ENCODE data around the gene SLC30A5. TPM values are rescaled to one million over a fixed set of nuclear protein-coding genes. Genes with fewer than 3 reads are reported as not detected.

Gene SLC30A5
- polyA plus RNA-seq, 1 experiment: 47.4 TPM

DNA sequence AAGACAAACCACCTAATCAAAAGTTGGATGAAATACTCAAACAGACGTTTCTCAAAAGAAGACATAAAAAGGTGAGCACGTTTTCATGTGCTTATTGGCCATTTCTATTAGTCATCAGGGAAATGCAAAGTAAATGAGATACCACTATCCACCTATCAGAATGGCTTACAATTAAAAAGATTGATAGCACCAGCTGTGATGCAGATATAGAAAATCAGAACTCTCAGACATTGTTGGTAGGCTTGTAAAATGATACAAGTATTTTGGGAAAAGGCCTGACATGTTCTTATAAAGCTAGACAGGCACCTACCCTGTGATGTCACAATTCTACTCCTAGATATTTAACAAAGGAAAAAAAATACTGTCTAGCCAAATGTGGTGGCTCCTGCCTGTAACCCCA, 44.0 kb upstream of the SLC30A5 start:
- TF ChIP-seq, protein P1, sequence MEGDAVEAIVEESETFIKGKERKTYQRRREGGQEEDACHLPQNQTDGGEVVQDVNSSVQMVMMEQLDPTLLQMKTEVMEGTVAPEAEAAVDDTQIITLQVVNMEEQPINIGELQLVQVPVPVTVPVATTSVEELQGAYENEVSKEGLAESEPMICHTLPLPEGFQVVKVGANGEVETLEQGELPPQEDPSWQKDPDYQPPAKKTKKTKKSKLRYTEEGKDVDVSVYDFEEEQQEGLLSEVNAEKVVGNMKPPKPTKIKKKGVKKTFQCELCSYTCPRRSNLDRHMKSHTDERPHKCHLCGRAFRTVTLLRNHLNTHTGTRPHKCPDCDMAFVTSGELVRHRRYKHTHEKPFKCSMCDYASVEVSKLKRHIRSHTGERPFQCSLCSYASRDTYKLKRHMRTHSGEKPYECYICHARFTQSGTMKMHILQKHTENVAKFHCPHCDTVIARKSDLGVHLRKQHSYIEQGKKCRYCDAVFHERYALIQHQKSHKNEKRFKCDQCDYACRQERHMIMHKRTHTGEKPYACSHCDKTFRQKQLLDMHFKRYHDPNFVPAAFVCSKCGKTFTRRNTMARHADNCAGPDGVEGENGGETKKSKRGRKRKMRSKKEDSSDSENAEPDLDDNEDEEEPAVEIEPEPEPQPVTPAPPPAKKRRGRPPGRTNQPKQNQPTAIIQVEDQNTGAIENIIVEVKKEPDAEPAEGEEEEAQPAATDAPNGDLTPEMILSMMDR (IDR thresholded peaks at IDR 0.05; ENCODE audit: insufficient read depth, low read depth, low read length): no peak
- no peaks in the 10 kb centered on the region for H3K36me3 ChIP-seq (ENCODE audit: control insufficient read depth, insufficient read depth, low read length)
- POLR2A ChIA-PET: no interaction called here
- no peak for DNase-seq (ENCODE audit: low read depth)
- H3K27me3 ChIP-seq (ENCODE audit: control insufficient read depth, insufficient read depth, low read length): no peaks in the 10 kb centered on the region
- CTCF ChIA-PET: interaction anchor here (1.7 kb wide), 1 partner anchor 44 kb away, joined by 8 read pairs; the partner anchor contains the start of gene SLC30A5
- no peak overlapping the region for H3K4me3 ChIP-seq (ENCODE audit: low read depth, low read length)

DNA sequence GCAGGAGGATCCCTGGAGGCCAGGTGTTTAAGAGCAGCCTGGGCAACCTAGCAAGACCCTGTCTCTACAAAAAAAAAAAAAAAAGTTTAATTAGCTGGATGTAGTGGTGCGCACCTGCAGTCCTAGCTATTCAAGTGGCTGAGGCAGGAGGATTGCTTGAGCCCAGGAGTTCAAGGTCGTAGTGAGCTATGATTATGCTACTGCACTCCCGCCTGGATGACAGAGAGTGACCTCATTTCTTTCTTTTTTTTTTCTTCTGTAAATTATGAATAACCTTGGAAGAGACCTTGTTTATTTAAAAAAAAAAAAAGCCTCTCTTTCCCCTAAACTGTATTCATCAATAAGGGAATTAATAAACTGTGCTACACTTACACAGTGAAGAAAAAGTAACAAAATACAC, 43.6 kb upstream of the SLC30A5 start:
- Histone ChIP-seq H3K27me3 (ENCODE audit: control insufficient read depth, insufficient read depth, low read length) (no peaks in the 10 kb centered on the region), H3K4me3 (ENCODE audit: low read depth, low read length) (no peak overlapping the region), H3K36me3 (ENCODE audit: control insufficient read depth, insufficient read depth, low read length) (no peaks in the 10 kb centered on the region)
- ChIA-PET CTCF (interaction anchor here (0.6 to 1.7 kb wide), 2 partner anchors 43 to 213 kb away, joined by 6 to 8 read pairs; partner anchors contain the start of gene SLC30A5), POLR2A (no interaction called here)
- DNase-seq (ENCODE audit: low read depth): no peak
- TF ChIP-seq, protein P1 (IDR thresholded peaks at IDR 0.05; ENCODE audit: insufficient read depth, low read depth, low read length): no peak

DNA sequence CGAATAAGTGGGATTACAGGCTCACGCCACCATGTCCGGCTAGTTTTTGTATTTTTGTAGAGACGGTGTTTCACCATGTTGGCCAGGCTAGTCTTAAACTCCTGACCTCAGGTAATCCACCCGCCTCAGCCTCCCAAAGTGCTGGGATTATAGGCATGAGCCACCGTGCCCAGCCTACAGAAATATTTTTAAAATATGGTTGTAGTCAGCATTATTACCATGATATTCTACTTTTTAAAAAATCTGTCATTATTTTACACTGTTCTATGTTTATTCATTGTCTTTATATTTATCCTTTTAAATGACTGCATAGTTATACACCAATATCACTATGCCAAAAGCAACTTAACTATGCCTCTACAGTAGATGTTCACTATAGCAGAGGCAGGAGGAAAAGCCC, 41.6 kb upstream of the SLC30A5 start:
- Histone ChIP-seq H3K36me3 (ENCODE audit: control insufficient read depth, insufficient read depth, low read length) (no peaks in the 10 kb centered on the region), H3K4me3 (ENCODE audit: low read depth, low read length) (no peak overlapping the region), H3K27me3 (ENCODE audit: control insufficient read depth, insufficient read depth, low read length) (no peaks in the 10 kb centered on the region)
- CTCF ChIA-PET: no interaction called here
- no peak for DNase-seq (ENCODE audit: low read depth)
- TF ChIP-seq, protein P1 (IDR thresholded peaks at IDR 0.05; ENCODE audit: insufficient read depth, low read depth, low read length): no peak
- POLR2A ChIA-PET: no interaction called here

DNA sequence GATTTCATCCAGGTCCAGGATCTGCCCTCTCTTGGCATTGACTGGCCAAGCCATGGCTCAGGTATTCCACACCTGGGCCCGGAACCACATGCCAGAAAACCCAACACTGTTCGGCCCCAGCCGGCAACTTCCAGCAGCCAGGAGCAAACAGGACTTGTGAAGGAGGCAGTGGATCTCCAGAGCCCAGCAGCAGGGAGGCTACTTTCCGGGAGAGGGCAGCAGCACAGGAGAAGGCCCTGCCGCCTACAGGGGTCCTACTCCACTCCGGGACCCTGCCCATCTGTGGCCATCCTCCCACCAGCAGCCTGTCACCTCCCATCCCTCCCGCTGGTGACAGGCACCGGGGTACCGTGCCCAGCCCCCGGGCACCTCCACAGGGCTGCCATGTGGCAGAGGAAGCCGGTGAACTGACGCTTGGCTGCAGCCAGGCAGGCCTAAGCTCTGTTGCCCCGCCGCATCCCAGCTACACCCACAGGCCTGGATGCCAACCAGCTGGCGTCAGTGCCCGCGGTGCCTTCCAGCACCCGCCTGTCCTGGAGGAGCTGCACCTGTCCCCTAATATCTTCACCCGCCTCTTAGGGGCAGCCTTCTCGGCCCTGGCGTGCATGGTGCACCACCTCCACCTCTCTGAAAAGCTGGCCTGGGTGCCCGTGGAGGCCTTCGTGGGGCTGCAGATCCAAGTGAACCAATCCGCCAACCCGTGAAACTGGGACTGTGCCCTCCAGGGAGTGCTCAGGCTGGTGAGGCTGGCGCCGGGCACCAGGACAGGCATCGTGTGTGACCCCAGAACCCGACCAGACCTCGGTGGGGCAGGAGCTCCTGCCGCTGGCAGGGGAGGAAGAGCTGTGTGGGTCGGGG, 18.9 kb upstream of the SLC30A5 start:
- DNase-seq (ENCODE audit: low read depth): no peak
- TF ChIP-seq, protein P1 (IDR thresholded peaks at IDR 0.05; ENCODE audit: insufficient read depth, low read depth, low read length): no peak
- ChIA-PET CTCF (interaction anchor here (1.1 kb wide), 1 partner anchor 18 kb away, joined by 3 read pairs; no protein-coding TSS in a partner anchor), POLR2A (no interaction called here)
- Histone ChIP-seq H3K36me3 (ENCODE audit: control insufficient read depth, insufficient read depth, low read length) (no peaks in the 10 kb centered on the region), H3K27me3 (ENCODE audit: control insufficient read depth, insufficient read depth, low read length) (no peaks in the 10 kb centered on the region), H3K4me3 (ENCODE audit: low read depth, low read length) (no peak overlapping the region)

DNA sequence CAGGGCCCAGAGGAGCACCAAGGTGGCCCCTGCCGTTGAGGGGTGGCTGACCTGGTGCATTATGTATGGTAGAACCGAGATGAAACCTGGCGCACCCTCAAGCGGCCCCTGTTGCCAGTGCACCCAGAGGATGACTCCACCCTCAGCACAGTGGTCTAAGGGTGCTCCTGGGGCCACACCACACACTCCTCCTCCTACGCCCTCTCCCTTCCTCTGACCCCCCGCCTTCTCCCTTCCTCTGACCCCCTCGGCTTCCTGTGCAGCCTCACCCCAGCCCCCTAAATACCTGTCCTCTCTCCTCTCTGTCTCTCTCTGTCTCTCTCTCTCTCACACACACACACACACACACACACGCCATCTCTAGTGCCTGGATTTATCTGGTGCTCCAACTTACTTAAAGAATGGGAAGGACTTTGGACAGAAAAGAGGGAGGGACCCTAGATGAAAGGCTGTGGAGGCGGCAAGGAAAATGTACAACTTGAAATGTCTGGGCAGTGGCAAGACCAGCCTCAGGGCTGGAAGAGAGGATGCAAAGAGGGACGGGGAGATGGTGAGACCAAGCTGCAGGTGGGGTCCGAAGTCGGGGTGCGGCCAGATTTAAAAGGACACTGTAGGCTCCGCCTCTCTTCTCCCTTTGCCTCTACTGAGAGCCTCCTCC, 18.2 kb upstream of the SLC30A5 start:
- H3K36me3 ChIP-seq (ENCODE audit: control insufficient read depth, insufficient read depth, low read length): no peaks in the 10 kb centered on the region
- H3K27me3 ChIP-seq (ENCODE audit: control insufficient read depth, insufficient read depth, low read length): no peaks in the 10 kb centered on the region
- CTCF ChIA-PET: interaction anchor here (1.1 kb wide), 1 partner anchor 18 kb away, joined by 3 read pairs; no protein-coding TSS in a partner anchor
- H3K4me3 ChIP-seq (ENCODE audit: low read depth, low read length): no peak overlapping the region
- POLR2A ChIA-PET: no interaction called here
- TF ChIP-seq, protein P1 (IDR thresholded peaks at IDR 0.05; ENCODE audit: insufficient read depth, low read depth, low read length): no peak
- DNase-seq (ENCODE audit: low read depth): no peak

All from BJ (cell line).